ENCODE measurements around the gene JKAMP.

Gene JKAMP

GRCh38 chr14:59520224-59520623 lies 35.9 kb downstream of the JKAMP start:
- Histone ChIP-seq H3K9ac (ENCODE audit: low read length) (no peak overlapping the region), H3K27me3 (ENCODE audit: control insufficient read depth, insufficient read depth, low read length) (no peaks in the 10 kb centered on the region), H3K36me3 (ENCODE audit: control insufficient read depth, insufficient read depth, low read length) (no peaks in the 10 kb centered on the region), H3K4me1 (ENCODE audit: control insufficient read depth, insufficient read depth, low read length) (no peaks in the 10 kb centered on the region), H3K4me3 (ENCODE audit: low read length) (no peak overlapping the region), H3K9me3 (ENCODE audit: control insufficient read depth, low read length) (no peaks in the 10 kb centered on the region)

- Histone ChIP-seq H3K9ac (ENCODE audit: low read length) (no peak overlapping the region), H3K4me1 (ENCODE audit: control insufficient read depth, insufficient read depth, low read length) (no peaks in the 10 kb centered on the region), H3K9me3 (ENCODE audit: control insufficient read depth, low read length) (no peaks in the 10 kb centered on the region), H3K27me3 (ENCODE audit: control insufficient read depth, insufficient read depth, low read length) (no peaks in the 10 kb centered on the region), H3K36me3 (ENCODE audit: control insufficient read depth, insufficient read depth, low read length) (no peaks in the 10 kb centered on the region), H3K4me3 (ENCODE audit: low read length) (no peak overlapping the region)
Observed at GRCh38 chr14:59529189-59529588, 44.9 kb downstream of the JKAMP start.

DNA sequence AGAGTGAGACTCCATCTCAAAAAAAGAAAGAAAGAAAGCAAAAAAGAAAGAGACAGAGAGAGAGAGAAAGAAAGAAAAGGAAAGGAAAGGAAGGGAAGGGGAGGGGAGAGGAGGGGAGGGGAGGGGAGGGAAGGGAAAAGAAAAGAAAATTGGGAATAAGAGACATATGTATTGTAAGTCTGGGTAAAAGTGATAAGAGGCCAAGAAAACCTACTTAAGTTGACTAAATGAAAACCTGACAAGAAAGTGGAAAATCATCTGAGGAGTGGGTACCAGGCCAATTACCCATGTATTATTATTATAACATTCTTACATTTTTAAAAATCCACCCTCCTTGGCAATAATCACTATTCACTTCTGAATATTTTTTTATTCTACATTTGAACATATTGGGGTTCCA lies 46.0 kb downstream of the JKAMP start:
- Histone ChIP-seq H3K9ac (ENCODE audit: low read length) (no peak overlapping the region), H3K36me3 (ENCODE audit: control insufficient read depth, insufficient read depth, low read length) (no peaks in the 10 kb centered on the region), H3K4me1 (ENCODE audit: control insufficient read depth, insufficient read depth, low read length) (no peaks in the 10 kb centered on the region), H3K4me3 (ENCODE audit: low read length) (no peak overlapping the region), H3K9me3 (ENCODE audit: control insufficient read depth, low read length) (no peaks in the 10 kb centered on the region), H3K27me3 (ENCODE audit: control insufficient read depth, insufficient read depth, low read length) (no peaks in the 10 kb centered on the region)

DNA sequence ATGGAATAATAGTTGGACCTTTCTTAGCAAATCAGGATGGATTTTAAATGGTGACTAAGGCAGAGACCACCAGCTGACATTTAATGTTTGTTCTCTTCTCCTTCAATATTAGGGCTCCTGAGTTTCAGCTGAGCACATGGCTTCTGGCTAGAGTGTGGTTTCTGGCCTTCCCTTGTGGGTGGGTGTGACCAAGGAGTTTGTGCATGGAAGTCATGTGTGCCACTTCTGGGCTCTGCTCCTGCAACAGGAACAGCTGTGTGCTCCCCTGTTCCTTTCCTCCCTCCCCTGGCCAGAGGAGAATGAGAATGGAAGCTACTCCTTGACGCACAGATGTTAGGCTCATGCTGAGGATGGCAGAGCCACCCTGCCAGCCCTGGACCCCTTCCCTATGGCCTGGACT lies 48.1 kb downstream of the JKAMP start:
- H3K36me3 ChIP-seq (ENCODE audit: control insufficient read depth, insufficient read depth, low read length): no peaks in the 10 kb centered on the region
- no peaks in the 10 kb centered on the region for H3K4me1 ChIP-seq (ENCODE audit: control insufficient read depth, insufficient read depth, low read length)
- H3K27me3 ChIP-seq (ENCODE audit: control insufficient read depth, insufficient read depth, low read length): no peaks in the 10 kb centered on the region
- no peak overlapping the region for H3K4me3 ChIP-seq (ENCODE audit: low read length)
- H3K9me3 ChIP-seq (ENCODE audit: control insufficient read depth, low read length): no peaks in the 10 kb centered on the region
- no peak overlapping the region for H3K9ac ChIP-seq (ENCODE audit: low read length)

DNA sequence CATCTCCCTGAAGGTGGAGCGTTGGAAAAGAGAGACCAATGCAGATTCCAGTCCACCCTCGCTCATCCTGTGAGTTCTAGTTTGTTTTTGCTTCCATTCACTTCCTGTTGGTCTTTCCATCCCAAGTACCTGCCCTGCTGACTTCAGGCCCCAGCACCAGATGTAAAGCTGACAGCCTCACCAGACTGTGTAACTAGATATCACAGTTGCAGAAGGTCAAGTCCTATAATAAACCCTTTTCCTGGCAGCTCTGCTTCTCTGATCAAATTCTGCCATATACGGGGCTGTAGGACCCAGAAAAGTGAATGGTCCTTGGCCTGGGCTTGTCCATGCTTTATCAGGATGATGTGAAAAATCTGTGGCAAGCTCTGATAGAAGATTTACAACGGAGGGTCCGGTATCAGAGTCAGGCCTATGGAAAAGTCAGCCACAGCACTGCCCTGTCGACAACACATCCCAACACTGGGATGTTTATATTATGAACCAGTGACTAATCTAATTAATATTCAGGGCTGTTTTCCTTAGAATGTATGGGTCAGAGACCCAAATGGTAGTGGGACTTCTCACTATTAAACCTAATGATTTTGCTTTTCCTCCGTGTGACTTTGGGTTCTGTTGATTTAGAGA lies 50.2 kb downstream of the JKAMP start:
- H3K4me3 ChIP-seq (ENCODE audit: low read length): no peak overlapping the region
- no peaks in the 10 kb centered on the region for H3K9me3 ChIP-seq (ENCODE audit: control insufficient read depth, low read length)
- H3K9ac ChIP-seq (ENCODE audit: low read length): no peak overlapping the region
- H3K36me3 ChIP-seq (ENCODE audit: control insufficient read depth, insufficient read depth, low read length): no peaks in the 10 kb centered on the region
- H3K4me1 ChIP-seq (ENCODE audit: control insufficient read depth, insufficient read depth, low read length): no peaks in the 10 kb centered on the region
- no peaks in the 10 kb centered on the region for H3K27me3 ChIP-seq (ENCODE audit: control insufficient read depth, insufficient read depth, low read length)

GRCh38 chr14:59537476-59537875 lies 53.2 kb downstream of the JKAMP start:
- Histone ChIP-seq H3K4me1 (ENCODE audit: control insufficient read depth, insufficient read depth, low read length) (no peaks in the 10 kb centered on the region), H3K27me3 (ENCODE audit: control insufficient read depth, insufficient read depth, low read length) (no peaks in the 10 kb centered on the region), H3K9me3 (ENCODE audit: control insufficient read depth, low read length) (no peaks in the 10 kb centered on the region), H3K4me3 (ENCODE audit: low read length) (no peak overlapping the region), H3K36me3 (ENCODE audit: control insufficient read depth, insufficient read depth, low read length) (no peaks in the 10 kb centered on the region), H3K9ac (ENCODE audit: low read length) (no peak overlapping the region)

- H3K27me3 ChIP-seq (ENCODE audit: control insufficient read depth, insufficient read depth, low read length): no peaks in the 10 kb centered on the region
- no peak overlapping the region for H3K4me3 ChIP-seq (ENCODE audit: low read length)
- H3K9me3 ChIP-seq (ENCODE audit: control insufficient read depth, low read length): no peaks in the 10 kb centered on the region
- H3K36me3 ChIP-seq (ENCODE audit: control insufficient read depth, insufficient read depth, low read length): no peaks in the 10 kb centered on the region
- no peaks in the 10 kb centered on the region for H3K4me1 ChIP-seq (ENCODE audit: control insufficient read depth, insufficient read depth, low read length)
- H3K9ac ChIP-seq (ENCODE audit: low read length): no peak overlapping the region
Observed at GRCh38 chr14:59538936-59539335, 54.6 kb downstream of the JKAMP start.

- Histone ChIP-seq H3K4me1 (ENCODE audit: control insufficient read depth, insufficient read depth, low read length) (no peaks in the 10 kb centered on the region), H3K9me3 (ENCODE audit: control insufficient read depth, low read length) (no peaks in the 10 kb centered on the region), H3K36me3 (ENCODE audit: control insufficient read depth, insufficient read depth, low read length) (no peaks in the 10 kb centered on the region), H3K9ac (ENCODE audit: low read length) (no peak overlapping the region), H3K27me3 (ENCODE audit: control insufficient read depth, insufficient read depth, low read length) (no peaks in the 10 kb centered on the region), H3K4me3 (ENCODE audit: low read length) (no peak overlapping the region)
Observed at GRCh38 chr14:59540852-59541251, 56.5 kb downstream of the JKAMP start.

GRCh38 chr14:59541731-59542130 lies 57.4 kb downstream of the JKAMP start:
- Histone ChIP-seq H3K36me3 (ENCODE audit: control insufficient read depth, insufficient read depth, low read length) (no peaks in the 10 kb centered on the region), H3K27me3 (ENCODE audit: control insufficient read depth, insufficient read depth, low read length) (no peaks in the 10 kb centered on the region), H3K9me3 (ENCODE audit: control insufficient read depth, low read length) (no peaks in the 10 kb centered on the region), H3K4me3 (ENCODE audit: low read length) (no peak overlapping the region), H3K4me1 (ENCODE audit: control insufficient read depth, insufficient read depth, low read length) (no peaks in the 10 kb centered on the region), H3K9ac (ENCODE audit: low read length) (no peak overlapping the region)

GRCh38 chr14:59543873-59544272 lies 59.6 kb downstream of the JKAMP start:
- H3K27me3 ChIP-seq (ENCODE audit: control insufficient read depth, insufficient read depth, low read length): no peaks in the 10 kb centered on the region
- H3K4me3 ChIP-seq (ENCODE audit: low read length): no peak overlapping the region
- H3K4me1 ChIP-seq (ENCODE audit: control insufficient read depth, insufficient read depth, low read length): no peaks in the 10 kb centered on the region
- no peak overlapping the region for H3K9ac ChIP-seq (ENCODE audit: low read length)
- no peaks in the 10 kb centered on the region for H3K9me3 ChIP-seq (ENCODE audit: control insufficient read depth, low read length)
- no peaks in the 10 kb centered on the region for H3K36me3 ChIP-seq (ENCODE audit: control insufficient read depth, insufficient read depth, low read length)

- Histone ChIP-seq H3K4me1 (ENCODE audit: control insufficient read depth, insufficient read depth, low read length) (no peaks in the 10 kb centered on the region), H3K27me3 (ENCODE audit: control insufficient read depth, insufficient read depth, low read length) (no peaks in the 10 kb centered on the region), H3K4me3 (ENCODE audit: low read length) (no peak overlapping the region)
Observed at GRCh38 chr14:59547310-59547709, 63.0 kb downstream of the JKAMP start.

More at GRCh38 chr14:59547310-59547709, 63.0 kb downstream of the JKAMP start:
- Histone ChIP-seq H3K36me3 (ENCODE audit: control insufficient read depth, insufficient read depth, low read length) (no peaks in the 10 kb centered on the region), H3K9ac (ENCODE audit: low read length) (no peak overlapping the region), H3K9me3 (ENCODE audit: control insufficient read depth, low read length) (no peaks in the 10 kb centered on the region)
